Measurements from ENCODE around the gene MEDAG. TPM values are rescaled to one million over a fixed set of nuclear protein-coding genes. Genes with fewer than 3 reads are reported as not detected.

MEDAG gene
- polyA plus RNA-seq, 3 donors: not detected

- no peak overlapping the region for H3K27ac Mint-ChIP-seq
- Histone ChIP-seq H3K9ac (ENCODE audit: insufficient read depth, low read length, poor library complexity, severe bottlenecking) (no peak overlapping the region), H2AFZ (ENCODE audit: insufficient read depth, low read depth, low read length, poor library complexity, severe bottlenecking) (no peak overlapping the region), H4K20me1 (ENCODE audit: insufficient read depth, low read length) (no peaks in the 10 kb centered on the region), H3K27me3 (ENCODE audit: control insufficient read depth in 2 of 2, insufficient read depth in 2 of 2, low read length in 2 of 2) (no peaks in the 10 kb centered on the region), H3K79me2 (ENCODE audit: insufficient read depth, low read length) (no peaks in the 10 kb centered on the region), H3K27ac (ENCODE audit: low read depth in 1 of 2, low read length in 2 of 2) (no peak overlapping the region), H3K4me3 (replicated peaks in 1 of 3; ENCODE audit: low read depth in 2 of 3, low read length in 3 of 3) (no peak overlapping the region), H3K36me3 (replicated peaks in 1 of 2; ENCODE audit: control insufficient read depth in 1 of 2, insufficient read depth in 2 of 2, low read length in 2 of 2) (no peaks in the 10 kb centered on the region), H3K4me1 (ENCODE audit: control insufficient read depth in 1 of 2, insufficient read depth in 2 of 2, low read length in 2 of 2) (peaks cover 3 to 5% of the 10 kb centered on the region in 2 donors), H3K4me2 (replicated peaks; ENCODE audit: extremely low read depth, low read length, poor library complexity, severe bottlenecking) (no peak overlapping the region), H3K9me3 (replicated peaks in 1 of 2; ENCODE audit: control insufficient read depth in 1 of 2, insufficient read depth in 1 of 2, low read length in 2 of 2) (no peaks in the 10 kb centered on the region)
- DNase-seq: no peak
- H3K4me1 Mint-ChIP-seq: peaks cover 17% of the 10 kb centered on the region
- 92% methylated on average over 6 of the region's 7 CpGs for WGBS (ENCODE audit: insufficient coverage)
- H3K9me3 Mint-ChIP-seq: peaks cover 0 to 5% (median 2%) of the 10 kb centered on the region in 7 donors
- no peak for TF ChIP-seq CTCF (IDR thresholded peaks at IDR 0.05)
- no peak overlapping the region for H3K4me3 Mint-ChIP-seq
- H3K36me3 Mint-ChIP-seq: no peaks in the 10 kb centered on the region
- H3K27me3 Mint-ChIP-seq (ENCODE audit: low read depth in 3 of 3): peaks cover 4 to 18% (median 8%) of the 10 kb centered on the region in 3 donors
- intact Hi-C loops (cut with micrococcal nuclease): loop anchor here in 1 of 2 donors (10.0 kb wide), 1 partner anchor 173 kb away; no protein-coding TSS in a partner anchor
Observed at GRCh38 chr13:30872276-30872594, 33.8 kb upstream of the MEDAG start.

- H3K4me2 ChIP-seq (replicated peaks; ENCODE audit: extremely low read depth, low read length, poor library complexity, severe bottlenecking): no peak overlapping the region
- Mint-ChIP-seq H3K4me1 (peaks cover 17% of the 10 kb centered on the region), H3K4me3 (no peak overlapping the region), H3K27me3 (ENCODE audit: low read depth in 3 of 3) (peaks cover 2 to 17% (median 11%) of the 10 kb centered on the region in 3 donors), H3K9me3 (peaks cover 0 to 5% (median 2%) of the 10 kb centered on the region in 7 donors), H3K27ac (peak overlapping the region in 1 of 7 donors; percentile 6), H3K36me3 (no peaks in the 10 kb centered on the region)
- no peaks in the 10 kb centered on the region for H4K20me1 ChIP-seq (ENCODE audit: insufficient read depth, low read length)
- no peaks in the 10 kb centered on the region for H3K36me3 ChIP-seq (replicated peaks in 1 of 2; ENCODE audit: control insufficient read depth in 1 of 2, insufficient read depth in 2 of 2, low read length in 2 of 2)
- no peaks in the 10 kb centered on the region for H3K79me2 ChIP-seq (ENCODE audit: insufficient read depth, low read length)
- TF ChIP-seq CTCF (IDR thresholded peaks at IDR 0.05): no peak
- WGBS (ENCODE audit: insufficient coverage): 83% methylated on average over 2 of the region's 6 CpGs
- H3K9me3 ChIP-seq (replicated peaks in 1 of 2; ENCODE audit: control insufficient read depth in 1 of 2, insufficient read depth in 1 of 2, low read length in 2 of 2): no peaks in the 10 kb centered on the region
- no peak overlapping the region for H3K27ac ChIP-seq (ENCODE audit: low read depth in 1 of 2, low read length in 2 of 2)
- no peak overlapping the region for H3K4me3 ChIP-seq (replicated peaks in 1 of 3; ENCODE audit: low read depth in 2 of 3, low read length in 3 of 3)
- peaks cover 3 to 5% of the 10 kb centered on the region in 2 donors for H3K4me1 ChIP-seq (ENCODE audit: control insufficient read depth in 1 of 2, insufficient read depth in 2 of 2, low read length in 2 of 2)
- H2AFZ ChIP-seq (ENCODE audit: insufficient read depth, low read depth, low read length, poor library complexity, severe bottlenecking): no peak overlapping the region
- DNase-seq: peak in 2 of 3 donors; percentile 31 to 67
- H3K9ac ChIP-seq (ENCODE audit: insufficient read depth, low read length, poor library complexity, severe bottlenecking): no peak overlapping the region
- no peaks in the 10 kb centered on the region for H3K27me3 ChIP-seq (ENCODE audit: control insufficient read depth in 2 of 2, insufficient read depth in 2 of 2, low read length in 2 of 2)
- intact Hi-C loops (cut with micrococcal nuclease): loop anchor here in 1 of 2 donors (10.0 kb wide), 1 partner anchor 172 kb away; no protein-coding TSS in a partner anchor
Observed at GRCh38 chr13:30872685-30873461, 33.2 kb upstream of the MEDAG start.
